ENCODE measurements around the gene CAND1. TPM values are rescaled to one million over a fixed set of nuclear protein-coding genes. Genes with fewer than 3 reads are reported as not detected.

CAND1 gene
- total and polyA plus RNA-seq, 3 donors from 2014 or later = 88.4 to 131 (median 125) TPM

GRCh38 chr12:67326637-67327036 lies 57.5 kb downstream of the CAND1 start:
- no peak for DNase-seq
- Histone ChIP-seq H3K4me3 (no peak overlapping the region), H3K4me1 (no peaks in the 10 kb centered on the region), H3K36me3 (ENCODE audit: low read depth, missing control alignments) (no peaks in the 10 kb centered on the region), H3K9me3 (no peaks in the 10 kb centered on the region), H3K27me3 (no peaks in the 10 kb centered on the region), H3K27ac (no peak overlapping the region)
- TF ChIP-seq POLR2A (IDR thresholded peaks at IDR 0.05) = no peak
- TF ChIP-seq CTCF (IDR thresholded peaks at IDR 0.05) = no peak
- intact Hi-C loops (cut with DNase I; ENCODE audit: low total_unique reads) = no loop called here

GRCh38 chr12:67327466-67327865 lies 58.3 kb downstream of the CAND1 start:
- DNase-seq = no peak
- intact Hi-C loops (cut with DNase I; ENCODE audit: low total_unique reads) = no loop called here
- Histone ChIP-seq H3K4me1 (no peaks in the 10 kb centered on the region), H3K4me3 (no peak overlapping the region), H3K9me3 (no peaks in the 10 kb centered on the region), H3K36me3 (ENCODE audit: low read depth, missing control alignments) (no peaks in the 10 kb centered on the region), H3K27ac (no peak overlapping the region), H3K27me3 (no peaks in the 10 kb centered on the region)
- TF ChIP-seq CTCF (IDR thresholded peaks at IDR 0.05) = no peak
- no peak for TF ChIP-seq POLR2A (IDR thresholded peaks at IDR 0.05)
- WGBS, 2 donors = 82 to 92% methylated on average over 2 of the region's 2 CpGs

- intact Hi-C loops (cut with DNase I; ENCODE audit: low total_unique reads) = no loop called here
- DNase-seq = no peak
- no peaks in the 10 kb centered on the region for H3K27me3 ChIP-seq
- TF ChIP-seq CTCF (IDR thresholded peaks at IDR 0.05) = no peak
- no peak for TF ChIP-seq POLR2A (IDR thresholded peaks at IDR 0.05)
- 84 to 85% methylated on average over 1 of the region's 1 CpG for WGBS, 2 donors
- H3K4me1 ChIP-seq = no peaks in the 10 kb centered on the region
- H3K36me3 ChIP-seq (ENCODE audit: low read depth, missing control alignments) = no peaks in the 10 kb centered on the region
- no peak overlapping the region for H3K27ac ChIP-seq
- no peak overlapping the region for H3K4me3 ChIP-seq
- H3K9me3 ChIP-seq = no peaks in the 10 kb centered on the region
Measured at GRCh38 chr12:67331123-67331522, 62.0 kb downstream of the CAND1 start.

GRCh38 chr12:67331828-67332227 lies 62.7 kb downstream of the CAND1 start:
- intact Hi-C loops (cut with DNase I; ENCODE audit: low total_unique reads) = no loop called here
- no peak for TF ChIP-seq CTCF (IDR thresholded peaks at IDR 0.05)
- TF ChIP-seq POLR2A (IDR thresholded peaks at IDR 0.05) = no peak

GRCh38 chr12:67333649-67334048 lies 64.5 kb downstream of the CAND1 start:
- H3K4me3 ChIP-seq = no peak overlapping the region
- no peak for DNase-seq
- intact Hi-C loops (cut with DNase I; ENCODE audit: low total_unique reads) = no loop called here
- H3K27ac ChIP-seq = no peak overlapping the region
- TF ChIP-seq POLR2A (IDR thresholded peaks at IDR 0.05) = no peak
- no peaks in the 10 kb centered on the region for H3K9me3 ChIP-seq
- H3K36me3 ChIP-seq (ENCODE audit: low read depth, missing control alignments) = no peaks in the 10 kb centered on the region
- 92% methylated on average over 1 of the region's 1 CpG for WGBS, 2 donors
- no peaks in the 10 kb centered on the region for H3K4me1 ChIP-seq
- H3K27me3 ChIP-seq = no peaks in the 10 kb centered on the region

More at GRCh38 chr12:67331828-67332227, 62.7 kb downstream of the CAND1 start:
- Histone ChIP-seq H3K4me1 (no peaks in the 10 kb centered on the region), H3K36me3 (ENCODE audit: low read depth, missing control alignments) (no peaks in the 10 kb centered on the region), H3K27me3 (no peaks in the 10 kb centered on the region), H3K4me3 (no peak overlapping the region), H3K9me3 (no peaks in the 10 kb centered on the region), H3K27ac (no peak overlapping the region)
- no peak for DNase-seq

Data from testis (tissue), 3 donors.